B cell (primary cell): ENCODE data around the gene ZC3H10.

ENCODE experiments used
- CTCF ChIP-seq: fragments of 200-600 bp; IDR thresholded peaks from one replicate; pipeline ENCODE4 v1.8.0; 2022; ENCODE audit warnings: antibody characterized with exemption, mild to moderate bottlenecking
- EZH2 ChIP-seq: IDR thresholded peaks from 2 replicates; pipeline ENCODE4 v1.6.1; 2012; ENCODE audit warnings: borderline replicate concordance, low read depth, mild to moderate bottlenecking, moderate library complexity, low read length; ENCODE audit not compliant: insufficient read depth, poor library complexity, severe bottlenecking

- TF ChIP-seq EZH2 (no peak), CTCF (no peak)
Measured at GRCh38 chr12:56134897-56135296, 16.8 kb downstream of the ZC3H10 start.
